Panc1 (cell line): ENCODE data around the gene AKT1.

ENCODE experiments used
- CTCF ChIP-seq: fragments of 450-650 bp; IDR thresholded peaks from 2 replicates; pipeline ENCODE4 v1.5.1; 2017; ENCODE audit warnings: mild to moderate bottlenecking
- POLR2AphosphoS5 ChIP-seq: IDR thresholded peaks from 2 replicates; pipeline ENCODE4 v1.6.1; 2012; ENCODE audit warnings: mild to moderate bottlenecking, low read depth, low read length, moderate library complexity
- REST ChIP-seq, 2 experiments: IDR thresholded peaks; 2 replicates each; pipeline ENCODE4 v1.6.1; 2011 to 2012; ENCODE audit warnings: low read depth in 2 of 2, control low read depth in 1 of 2, low read length in 1 of 2, mild to moderate bottlenecking in 1 of 2, moderate library complexity in 1 of 2; ENCODE audit not compliant: insufficient read depth in 1 of 2
- SIN3A ChIP-seq: IDR thresholded peaks from 2 replicates; pipeline ENCODE4 v1.6.1; 2012; ENCODE audit warnings: low read depth, mild to moderate bottlenecking, low read length, moderate library complexity, borderline replicate concordance; ENCODE audit not compliant: insufficient read depth
- TCF7L2 ChIP-seq: IDR thresholded peaks from 2 replicates; pipeline ENCODE4 v1.6.1; 2011; ENCODE audit warnings: mild to moderate bottlenecking, low read depth, low read length, inconsistent platforms

GRCh38 chr14:104816616-104816884 lies 21.0 kb upstream of the AKT1 start:
- TF ChIP-seq POLR2AphosphoS5 (no peak), CTCF (no peak), TCF7L2 (no peak), REST (IDR thresholded peaks at IDR 0.05; ENCODE audit: insufficient read depth in 1 of 2, low read depth in 2 of 2, low read length in 1 of 2) (no peak), SIN3A (no peak)
